Adipose tissue (tissue), 3 donors: Measurements from ENCODE around the gene TOGARAM1. TPM values are rescaled to one million over a fixed set of nuclear protein-coding genes. Genes with fewer than 3 reads are reported as not detected.

ENCODE experiments used
- polyA plus RNA-seq, 3 donors: library from polyadenylated mRNA; stranded (reverse); fragments of 200-250 nt; gene quantifications; one replicate each; pipeline ENCODE4 v1.2.3, GENCODE V29; 2013
- donor health status: healthy with polysubstance abuse.
- donor health status: Bipolar disorder and iron deficiency.
- donor health status: healthy.

The TOGARAM1 gene
- polyA plus RNA-seq, 3 donors, result 3.8 to 11.0 (median 4.6) TPM

Other genes with a start within 250 kb of the TOGARAM1 start
- gene KLHL28, start 243 bp upstream of the TOGARAM1 start, polyA plus RNA-seq, result 1 to 10 TPM; 1.9 to 2.7 (median 2.5) TPM
- gene PRPF39, start 121.9 kb downstream of the TOGARAM1 start, polyA plus RNA-seq, result 10 to 100 TPM; 11.6 to 14.5 (median 12.5) TPM
- gene FKBP3, start 172.3 kb downstream of the TOGARAM1 start, polyA plus RNA-seq, result 10 to 100 TPM; 24.2 to 89.0 (median 47.8) TPM
- gene FANCM, start 173.7 kb downstream of the TOGARAM1 start, polyA plus RNA-seq, result 1 to 10 TPM in 2 of 3 donors, under 1 TPM in 1; 0.91 to 1.5 (median 1.0) TPM